HG03159 (cell line): ENCODE data around the gene ICAM1.
A peak's percentile ranks its signal among the peaks of the same experiment; 100 is the strongest.
"Not testable (repeated sequence)": the region's sequence is repeated elsewhere in the genome, so short reads cannot be mapped to it uniquely, and the experiment has no call there.

Experiments
- ATAC-seq: cut with Tn5 transposase; IDR thresholded peaks from one replicate; pipeline ENCODE4 v1.9.1; 2021; ENCODE audit warnings: mild to moderate bottlenecking, moderate library complexity; ENCODE audit not compliant: unreplicated experiment

The ICAM1 gene

DNA sequence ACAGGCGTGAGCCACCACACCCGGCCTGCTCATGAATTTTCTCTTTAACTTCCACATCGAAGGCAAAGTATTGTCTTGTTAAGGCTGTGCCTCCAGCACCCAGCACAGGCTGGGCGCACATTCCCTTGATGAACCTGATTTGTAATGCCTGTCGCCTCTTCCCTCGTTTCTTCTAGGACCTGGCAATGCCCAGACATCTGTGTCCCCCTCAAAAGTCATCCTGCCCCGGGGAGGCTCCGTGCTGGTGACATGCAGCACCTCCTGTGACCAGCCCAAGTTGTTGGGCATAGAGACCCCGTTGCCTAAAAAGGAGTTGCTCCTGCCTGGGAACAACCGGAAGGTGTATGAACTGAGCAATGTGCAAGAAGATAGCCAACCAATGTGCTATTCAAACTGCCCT is 3.7 kb downstream of the ICAM1 start:
- no peak for ATAC-seq

DNA sequence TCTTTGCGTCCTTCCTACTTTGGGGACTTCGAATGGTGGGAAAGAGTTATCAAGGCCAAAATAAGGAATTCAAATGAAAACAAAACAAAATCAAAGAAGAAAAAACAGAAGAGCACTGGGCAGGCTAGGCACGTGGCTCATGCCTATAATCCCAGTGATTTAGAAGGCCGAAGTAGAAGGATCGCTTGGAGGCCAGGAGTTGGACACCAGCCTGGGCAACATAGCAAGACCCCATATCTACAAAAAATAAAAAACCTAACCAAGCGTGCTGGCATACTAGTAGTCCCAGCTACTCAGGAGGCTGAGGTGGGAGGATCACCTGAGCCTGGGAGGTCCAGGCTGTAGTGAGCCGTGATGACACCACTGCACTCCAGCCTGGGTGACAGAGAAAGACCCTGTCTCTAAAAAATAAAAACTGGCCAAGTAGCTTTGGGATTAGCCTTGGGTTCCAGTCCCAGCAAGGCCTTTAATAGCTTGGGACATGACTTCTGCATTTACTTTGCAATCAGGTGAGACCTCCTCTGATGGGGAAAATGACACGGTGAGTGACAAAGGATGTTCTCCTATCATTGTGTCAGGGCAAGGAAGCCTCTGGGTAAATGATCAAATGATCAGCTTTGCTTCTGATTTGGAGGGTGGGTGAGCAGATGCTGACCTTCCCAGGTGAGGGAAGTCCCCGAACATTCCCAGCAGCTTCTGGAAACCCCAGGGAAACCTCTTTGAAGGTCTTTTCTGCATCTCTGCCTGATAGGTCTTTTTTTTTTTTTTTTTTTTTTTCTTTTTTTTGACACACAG is 7.1 kb downstream of the ICAM1 start:
- ATAC-seq = no peak

GRCh38 chr19:10278935-10279334 is 8.0 kb downstream of the ICAM1 start:
- no peak for ATAC-seq

- no peak for ATAC-seq
These were observed 9.0 kb downstream of the ICAM1 start for GRCh38 chr19:10279737-10280442.

DNA sequence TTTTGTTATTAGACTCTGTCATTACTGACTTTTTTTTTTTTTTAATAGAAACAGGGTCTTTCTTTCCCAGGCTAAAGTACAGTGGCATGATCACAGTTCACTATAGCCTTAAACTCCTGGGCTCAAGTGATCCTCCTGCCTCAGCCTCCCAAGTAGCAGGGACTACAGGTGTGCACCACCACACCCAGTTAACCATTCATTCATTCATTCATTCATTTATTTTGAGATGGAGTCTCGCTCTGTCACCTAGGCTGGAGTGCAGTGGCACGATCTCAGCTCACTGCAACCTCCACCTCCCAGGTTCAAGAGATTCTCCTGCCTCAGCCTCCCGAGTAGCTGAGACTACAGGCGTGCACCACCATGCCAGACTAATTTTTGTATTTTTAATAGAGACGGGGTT is 11.1 kb downstream of the ICAM1 start:
- ATAC-seq = not testable (repeated sequence)

DNA sequence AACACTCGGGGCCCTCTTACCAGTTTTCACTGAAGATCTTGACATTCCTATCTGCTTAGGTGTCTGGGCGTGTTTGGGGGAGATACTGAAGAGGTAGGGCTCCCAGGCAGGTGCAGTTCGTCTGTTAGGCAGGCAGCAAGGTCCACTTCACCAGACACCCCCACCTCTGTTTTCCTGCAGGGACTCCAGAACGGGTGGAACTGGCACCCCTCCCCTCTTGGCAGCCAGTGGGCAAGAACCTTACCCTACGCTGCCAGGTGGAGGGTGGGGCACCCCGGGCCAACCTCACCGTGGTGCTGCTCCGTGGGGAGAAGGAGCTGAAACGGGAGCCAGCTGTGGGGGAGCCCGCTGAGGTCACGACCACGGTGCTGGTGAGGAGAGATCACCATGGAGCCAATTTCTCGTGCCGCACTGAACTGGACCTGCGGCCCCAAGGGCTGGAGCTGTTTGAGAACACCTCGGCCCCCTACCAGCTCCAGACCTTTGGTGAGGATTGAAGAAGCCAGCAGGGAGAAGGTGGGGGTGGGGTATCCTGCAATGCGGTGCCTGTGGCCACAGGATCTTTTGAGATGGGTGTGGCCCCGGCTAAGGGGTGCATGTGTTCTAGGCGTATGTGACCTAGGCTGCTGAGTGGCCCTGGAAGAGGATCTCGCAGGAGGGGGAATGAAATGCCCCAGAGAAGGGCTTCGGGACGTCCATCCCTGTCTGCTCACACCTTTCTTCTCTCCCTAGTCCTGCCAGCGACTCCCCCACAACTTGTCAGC is 12.6 kb downstream of the ICAM1 start:
- no peak for ATAC-seq

DNA sequence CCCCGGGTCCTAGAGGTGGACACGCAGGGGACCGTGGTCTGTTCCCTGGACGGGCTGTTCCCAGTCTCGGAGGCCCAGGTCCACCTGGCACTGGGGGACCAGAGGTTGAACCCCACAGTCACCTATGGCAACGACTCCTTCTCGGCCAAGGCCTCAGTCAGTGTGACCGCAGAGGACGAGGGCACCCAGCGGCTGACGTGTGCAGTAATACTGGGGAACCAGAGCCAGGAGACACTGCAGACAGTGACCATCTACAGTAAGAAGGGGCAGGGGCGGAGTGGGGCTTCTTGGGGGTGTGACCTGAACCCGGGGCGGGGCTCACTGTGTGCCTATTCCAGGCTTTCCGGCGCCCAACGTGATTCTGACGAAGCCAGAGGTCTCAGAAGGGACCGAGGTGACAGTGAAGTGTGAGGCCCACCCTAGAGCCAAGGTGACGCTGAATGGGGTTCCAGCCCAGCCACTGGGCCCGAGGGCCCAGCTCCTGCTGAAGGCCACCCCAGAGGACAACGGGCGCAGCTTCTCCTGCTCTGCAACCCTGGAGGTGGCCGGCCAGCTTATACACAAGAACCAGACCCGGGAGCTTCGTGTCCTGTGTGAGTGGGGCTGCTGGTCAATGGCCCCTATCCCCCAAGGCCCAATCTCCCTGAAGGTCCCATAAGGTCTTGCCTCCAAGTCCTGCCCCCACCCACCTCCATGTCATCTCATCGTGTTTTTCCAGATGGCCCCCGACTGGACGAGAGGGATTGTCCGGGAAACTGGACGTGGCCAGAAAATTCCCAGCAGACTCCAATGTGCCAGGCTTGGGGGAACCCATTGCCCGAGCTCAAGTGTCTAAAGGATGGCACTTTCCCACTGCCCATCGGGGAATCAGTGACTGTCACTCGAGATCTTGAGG is 13.4 kb downstream of the ICAM1 start:
- ATAC-seq = no peak

DNA sequence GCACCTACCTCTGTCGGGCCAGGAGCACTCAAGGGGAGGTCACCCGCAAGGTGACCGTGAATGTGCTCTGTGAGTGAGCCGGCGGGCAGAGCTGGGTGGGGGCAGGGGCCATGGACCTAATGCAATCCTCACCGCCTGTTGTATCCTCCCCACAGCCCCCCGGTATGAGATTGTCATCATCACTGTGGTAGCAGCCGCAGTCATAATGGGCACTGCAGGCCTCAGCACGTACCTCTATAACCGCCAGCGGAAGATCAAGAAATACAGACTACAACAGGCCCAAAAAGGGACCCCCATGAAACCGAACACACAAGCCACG is 14.0 kb downstream of the ICAM1 start:
- no peak for ATAC-seq

DNA sequence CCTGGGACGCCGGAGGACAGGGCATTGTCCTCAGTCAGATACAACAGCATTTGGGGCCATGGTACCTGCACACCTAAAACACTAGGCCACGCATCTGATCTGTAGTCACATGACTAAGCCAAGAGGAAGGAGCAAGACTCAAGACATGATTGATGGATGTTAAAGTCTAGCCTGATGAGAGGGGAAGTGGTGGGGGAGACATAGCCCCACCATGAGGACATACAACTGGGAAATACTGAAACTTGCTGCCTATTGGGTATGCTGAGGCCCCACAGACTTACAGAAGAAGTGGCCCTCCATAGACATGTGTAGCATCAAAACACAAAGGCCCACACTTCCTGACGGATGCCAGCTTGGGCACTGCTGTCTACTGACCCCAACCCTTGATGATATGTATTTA is 14.5 kb downstream of the ICAM1 start:
- ATAC-seq = no peak

DNA sequence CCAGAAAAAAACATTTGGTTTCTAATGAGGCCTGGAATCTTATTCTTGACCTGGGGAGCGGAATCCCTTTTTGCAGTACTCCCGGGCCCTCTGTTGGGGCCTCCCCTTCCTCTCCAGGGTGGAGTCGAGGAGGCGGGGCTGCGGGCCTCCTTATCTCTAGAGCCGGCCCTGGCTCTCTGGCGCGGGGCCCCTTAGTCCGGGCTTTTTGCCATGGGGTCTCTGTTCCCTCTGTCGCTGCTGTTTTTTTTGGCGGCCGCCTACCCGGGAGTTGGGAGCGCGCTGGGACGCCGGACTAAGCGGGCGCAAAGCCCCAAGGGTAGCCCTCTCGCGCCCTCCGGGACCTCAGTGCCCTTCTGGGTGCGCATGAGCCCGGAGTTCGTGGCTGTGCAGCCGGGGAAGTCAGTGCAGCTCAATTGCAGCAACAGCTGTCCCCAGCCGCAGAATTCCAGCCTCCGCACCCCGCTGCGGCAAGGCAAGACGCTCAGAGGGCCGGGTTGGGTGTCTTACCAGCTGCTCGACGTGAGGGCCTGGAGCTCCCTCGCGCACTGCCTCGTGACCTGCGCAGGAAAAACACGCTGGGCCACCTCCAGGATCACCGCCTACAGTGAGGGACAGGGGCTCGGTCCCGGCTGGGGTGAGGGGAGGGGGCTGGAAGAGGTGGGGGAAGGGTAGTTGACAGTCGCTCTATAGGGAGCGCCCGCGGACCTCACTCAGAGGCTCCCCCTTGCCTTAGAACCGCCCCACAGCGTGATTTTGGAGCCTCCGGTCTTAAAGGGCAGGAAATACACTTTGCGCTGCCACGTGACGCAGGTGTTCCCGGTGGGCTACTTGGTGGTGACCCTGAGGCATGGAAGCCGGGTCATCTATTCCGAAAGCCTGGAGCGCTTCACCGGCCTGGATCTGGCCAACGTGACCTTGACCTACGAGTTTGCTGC is 16.1 kb downstream of the ICAM1 start, which contains the start of gene ICAM4:
ICAM4 (plus strand) TSS at position 153 of the 935 bp plus-strand sequence; CDS start at position 211, 58 bp downstream.
- no peak for ATAC-seq

DNA sequence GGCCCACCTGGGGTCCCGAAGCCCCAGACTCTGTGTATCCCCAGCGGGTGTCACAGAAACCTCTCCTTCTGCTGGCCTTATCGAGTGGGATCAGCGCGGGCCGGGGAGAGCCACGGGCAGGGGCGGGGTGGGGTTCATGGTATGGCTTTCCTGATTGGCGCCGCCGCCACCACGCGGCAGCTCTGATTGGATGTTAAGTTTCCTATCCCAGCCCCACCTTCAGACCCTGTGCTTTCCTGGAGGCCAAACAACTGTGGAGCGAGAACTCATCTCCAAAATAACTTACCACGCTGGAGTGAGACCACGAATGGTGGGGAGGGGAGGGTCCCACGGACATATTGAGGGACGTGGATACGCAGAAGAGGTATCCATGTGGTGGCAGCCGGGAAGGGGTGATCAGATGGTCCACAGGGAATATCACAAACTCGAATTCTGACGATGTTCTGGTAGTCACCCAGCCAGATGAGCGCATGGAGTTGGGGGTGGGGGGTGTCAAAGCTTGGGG is 17.8 kb downstream of the ICAM1 start:
- no peak for ATAC-seq

GRCh38 chr19:10289167-10289835 is 18.4 kb downstream of the ICAM1 start:
- ATAC-seq = no peak

- no peak for ATAC-seq
These were observed 19.0 kb downstream of the ICAM1 start, which contains the start of gene ICAM5 for GRCh38 chr19:10289836-10290356. Gene ICAM5 (plus strand): TSS chr19:10289952. CDS start chr19:10290044, 92 bp downstream.

DNA sequence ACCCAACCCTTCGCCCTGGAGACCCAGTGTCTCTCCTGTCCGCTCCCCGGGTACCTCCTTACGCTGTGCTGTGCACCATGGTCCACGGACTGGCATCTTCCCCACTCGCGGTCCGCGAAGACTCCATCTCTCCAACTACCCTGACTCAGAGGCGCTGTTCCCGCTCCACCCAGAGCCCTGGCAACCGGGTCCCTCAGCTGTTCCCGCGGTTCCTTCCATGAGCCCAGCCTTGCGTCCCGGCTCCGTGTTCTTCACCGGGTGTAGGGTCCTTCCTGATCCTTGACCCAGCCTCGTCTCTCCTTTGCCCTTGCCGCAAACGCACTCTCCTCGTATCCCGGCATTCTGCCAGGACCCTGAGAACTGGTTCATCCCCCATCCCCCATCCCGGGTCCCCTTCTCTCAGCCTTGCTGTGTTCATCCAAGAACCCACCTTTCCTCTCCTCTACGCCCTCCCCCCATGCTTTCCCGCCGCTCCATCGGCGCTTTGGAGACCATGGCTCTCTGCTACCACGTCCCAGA is 19.5 kb downstream of the ICAM1 start:
- ATAC-seq = no peak

DNA sequence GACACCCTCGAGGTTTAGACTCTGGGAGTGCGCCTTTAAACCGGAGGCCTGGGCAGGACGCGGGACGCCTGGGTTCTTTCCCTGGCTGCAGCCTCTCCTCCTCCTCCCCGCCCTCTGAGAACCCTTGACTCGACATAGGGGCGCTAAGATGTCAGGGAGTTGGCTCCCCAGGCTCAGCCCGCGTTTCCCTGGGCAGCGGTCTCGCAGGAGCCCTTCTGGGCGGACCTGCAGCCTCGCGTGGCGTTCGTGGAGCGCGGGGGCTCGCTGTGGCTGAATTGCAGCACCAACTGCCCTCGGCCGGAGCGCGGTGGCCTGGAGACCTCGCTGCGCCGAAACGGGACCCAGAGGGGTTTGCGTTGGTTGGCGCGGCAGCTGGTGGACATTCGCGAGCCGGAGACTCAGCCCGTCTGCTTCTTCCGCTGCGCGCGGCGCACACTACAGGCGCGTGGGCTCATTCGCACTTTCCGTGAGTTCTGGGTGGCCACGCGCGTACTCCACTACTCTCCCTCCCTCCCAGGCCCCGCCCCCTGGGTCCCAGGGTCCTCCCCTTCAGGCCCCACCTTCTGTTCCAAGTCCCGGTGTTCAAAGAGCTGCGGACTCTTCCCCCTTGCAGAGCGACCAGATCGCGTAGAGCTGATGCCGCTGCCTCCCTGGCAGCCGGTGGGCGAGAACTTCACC is 20.1 kb downstream of the ICAM1 start:
- no peak for ATAC-seq

DNA sequence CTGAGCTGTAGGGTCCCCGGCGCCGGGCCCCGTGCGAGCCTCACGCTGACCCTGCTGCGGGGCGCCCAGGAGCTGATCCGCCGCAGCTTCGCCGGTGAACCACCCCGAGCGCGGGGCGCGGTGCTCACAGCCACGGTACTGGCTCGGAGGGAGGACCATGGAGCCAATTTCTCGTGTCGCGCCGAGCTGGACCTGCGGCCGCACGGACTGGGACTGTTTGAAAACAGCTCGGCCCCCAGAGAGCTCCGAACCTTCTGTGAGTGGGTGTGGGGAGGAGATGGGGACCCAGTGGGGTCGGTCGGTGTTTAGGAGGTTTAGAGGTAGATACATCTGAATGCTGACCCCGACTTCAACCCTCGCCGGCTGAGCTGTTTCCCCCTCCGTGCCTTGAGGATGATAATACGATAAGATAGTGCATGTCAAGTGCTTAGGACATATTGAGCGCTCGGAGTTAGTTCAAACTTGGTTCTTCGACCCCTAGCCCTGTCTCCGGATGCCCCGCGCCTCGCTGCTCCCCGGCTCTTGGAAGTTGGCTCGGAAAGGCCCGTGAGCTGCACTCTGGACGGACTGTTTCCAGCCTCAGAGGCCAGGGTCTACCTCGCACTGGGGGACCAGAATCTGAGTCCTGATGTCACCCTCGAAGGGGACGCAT is 20.8 kb downstream of the ICAM1 start:
- no peak for ATAC-seq

GRCh38 chr19:10292206-10292788 is 21.4 kb downstream of the ICAM1 start:
- peak; percentile 45 for ATAC-seq
